Choroid plexus epithelial cell (primary cell): ENCODE results near the gene FRMD4A.
"Not testable (repeated sequence)": the region's sequence is repeated elsewhere in the genome, so short reads cannot be mapped to it uniquely, and the experiment has no call there.

Experiments used
- DNase-seq: peaks from one replicate; pipeline ENCODE4 v3.0.0-alpha.2; 2010; ENCODE audit warnings: low read depth
- H3K4me3 ChIP-seq: 2 replicates; pipeline ENCODE4 v1.5.1; 2011; ENCODE audit warnings: low read depth, mild to moderate bottlenecking, control low read depth, low read length, moderate library complexity
- TF ChIP-seq, protein P1 (sequence below): conservative IDR thresholded peaks from 2 replicates; pipeline ENCODE4 v1.5.1; 2011; ENCODE audit warnings: low read depth, mild to moderate bottlenecking, control low read depth, inconsistent platforms, low read length, moderate library complexity

The FRMD4A gene

GRCh38 chr10:13865758-13866491, 464.8 kb downstream of the FRMD4A start:
- H3K4me3 ChIP-seq = no peak overlapping the region
- peak; percentile 69 for DNase-seq
- TF ChIP-seq, protein P1, sequence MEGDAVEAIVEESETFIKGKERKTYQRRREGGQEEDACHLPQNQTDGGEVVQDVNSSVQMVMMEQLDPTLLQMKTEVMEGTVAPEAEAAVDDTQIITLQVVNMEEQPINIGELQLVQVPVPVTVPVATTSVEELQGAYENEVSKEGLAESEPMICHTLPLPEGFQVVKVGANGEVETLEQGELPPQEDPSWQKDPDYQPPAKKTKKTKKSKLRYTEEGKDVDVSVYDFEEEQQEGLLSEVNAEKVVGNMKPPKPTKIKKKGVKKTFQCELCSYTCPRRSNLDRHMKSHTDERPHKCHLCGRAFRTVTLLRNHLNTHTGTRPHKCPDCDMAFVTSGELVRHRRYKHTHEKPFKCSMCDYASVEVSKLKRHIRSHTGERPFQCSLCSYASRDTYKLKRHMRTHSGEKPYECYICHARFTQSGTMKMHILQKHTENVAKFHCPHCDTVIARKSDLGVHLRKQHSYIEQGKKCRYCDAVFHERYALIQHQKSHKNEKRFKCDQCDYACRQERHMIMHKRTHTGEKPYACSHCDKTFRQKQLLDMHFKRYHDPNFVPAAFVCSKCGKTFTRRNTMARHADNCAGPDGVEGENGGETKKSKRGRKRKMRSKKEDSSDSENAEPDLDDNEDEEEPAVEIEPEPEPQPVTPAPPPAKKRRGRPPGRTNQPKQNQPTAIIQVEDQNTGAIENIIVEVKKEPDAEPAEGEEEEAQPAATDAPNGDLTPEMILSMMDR = no peak

GRCh38 chr10:13865220-13865619, 465.5 kb downstream of the FRMD4A start:
- DNase-seq, H3K4me3 ChIP-seq: not testable (repeated sequence)

DNA sequence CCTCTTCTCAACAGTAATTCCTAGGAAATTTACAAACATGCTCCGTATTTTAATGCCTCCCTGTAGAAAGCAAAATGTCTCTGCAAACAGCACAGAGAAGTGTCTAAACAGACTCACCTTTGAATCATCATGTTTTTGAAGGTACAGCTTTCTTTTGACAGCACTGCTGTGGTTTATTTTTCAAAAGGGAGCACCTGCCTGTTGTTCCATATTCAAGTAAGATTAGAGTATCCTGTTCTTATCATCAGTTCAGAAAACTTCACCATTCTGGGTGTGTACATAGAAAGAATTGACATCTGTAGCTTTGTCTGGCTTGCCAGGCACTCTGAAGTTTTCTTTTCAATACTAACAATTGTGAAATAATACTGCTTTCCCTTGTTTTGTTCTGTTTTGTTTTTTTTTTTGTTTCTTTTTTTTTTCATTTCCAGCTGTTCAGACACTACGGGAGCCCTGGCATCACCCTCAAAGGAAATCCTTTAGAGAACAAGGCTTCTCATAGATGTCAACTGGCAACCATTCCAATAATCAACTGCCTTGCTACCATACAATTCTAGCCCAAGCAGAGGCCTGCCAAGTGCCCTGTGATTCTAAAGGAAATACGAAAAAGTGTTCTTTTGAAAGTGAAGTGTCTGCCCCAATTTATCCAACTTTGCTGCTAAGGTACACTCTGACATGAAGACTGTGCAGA, 468.0 kb downstream of the FRMD4A start:
- DNase-seq = no peak
- H3K4me3 ChIP-seq = no peak overlapping the region
- TF ChIP-seq, protein P1 = no peak

DNA sequence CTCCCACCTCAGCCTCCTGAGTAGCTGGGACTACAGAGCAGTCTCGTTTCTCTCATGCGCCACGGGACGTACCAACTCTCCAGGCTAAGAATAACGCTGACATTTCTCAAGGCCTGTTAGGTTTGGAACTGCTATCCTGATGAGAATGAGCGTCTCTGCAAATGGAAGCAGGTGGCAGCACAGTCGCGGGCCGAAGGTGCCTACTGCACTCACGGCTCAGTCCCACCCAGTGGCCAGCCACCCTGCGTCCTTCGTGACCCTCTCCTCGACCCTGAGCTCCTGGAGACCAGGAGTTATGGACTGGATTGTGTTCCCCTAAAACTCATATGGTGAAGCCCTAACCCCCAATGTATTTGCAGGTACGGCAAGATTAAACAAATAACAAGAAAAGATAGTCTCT, 469.8 kb downstream of the FRMD4A start:
- DNase-seq = no peak
- TF ChIP-seq, protein P1 = no peak
- no peak overlapping the region for H3K4me3 ChIP-seq

DNA sequence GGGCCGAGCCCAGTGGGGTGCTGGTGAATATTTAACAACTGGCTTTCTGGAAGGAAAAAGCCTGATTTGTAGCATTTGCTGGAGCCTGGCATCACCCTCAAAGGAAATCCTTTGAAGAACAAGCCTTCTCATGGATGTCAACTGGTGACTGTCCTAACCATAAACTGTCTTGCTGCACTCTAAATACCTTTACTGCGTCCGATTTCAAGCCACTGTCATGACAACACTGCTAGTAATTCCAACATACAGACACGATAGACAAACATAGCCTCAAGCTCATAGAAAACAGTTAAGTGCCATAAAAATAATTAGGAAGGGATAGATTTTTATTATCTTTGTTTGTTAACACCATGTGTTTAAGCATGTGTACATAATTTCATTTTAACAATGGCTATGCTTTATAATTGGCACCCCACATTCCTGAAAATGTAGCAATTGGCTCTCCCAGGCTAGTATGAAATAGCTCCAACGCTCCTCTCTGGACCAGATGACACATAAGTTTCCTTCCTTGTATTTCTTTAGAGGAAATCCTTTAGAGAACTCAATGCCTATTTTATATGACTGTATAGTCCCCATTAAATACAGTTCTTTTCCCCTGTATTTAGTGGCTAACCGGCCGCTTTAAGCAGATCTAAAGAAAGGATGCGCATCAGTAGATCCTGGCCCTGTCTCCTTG, 470.6 kb downstream of the FRMD4A start:
- no peak for DNase-seq
- H3K4me3 ChIP-seq = no peak overlapping the region
- TF ChIP-seq, protein P1 = no peak

GRCh38 chr10:13858709-13859108, 472.0 kb downstream of the FRMD4A start:
- no peak for DNase-seq
- TF ChIP-seq, protein P1 = no peak
- no peak overlapping the region for H3K4me3 ChIP-seq

DNA sequence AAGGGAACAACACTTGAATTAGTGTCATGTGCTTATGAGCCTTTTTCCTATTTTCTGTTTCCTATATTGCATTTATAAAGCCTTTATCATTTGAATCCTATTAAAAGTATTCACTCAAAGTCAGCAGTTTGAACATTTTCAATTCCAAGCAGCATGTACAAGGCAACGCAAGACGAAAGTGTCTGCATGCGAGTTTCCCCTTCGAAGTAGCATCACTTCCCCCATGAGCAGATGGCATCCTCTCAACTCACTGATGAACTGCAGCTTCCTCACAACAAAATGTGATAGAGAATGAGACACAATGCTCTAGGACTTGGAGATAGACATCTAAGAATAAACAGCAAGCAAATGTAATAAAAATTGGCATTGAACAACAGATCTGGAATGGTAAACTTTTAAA, 473.3 kb downstream of the FRMD4A start:
- TF ChIP-seq, protein P1 = no peak
- no peak for DNase-seq
- H3K4me3 ChIP-seq = no peak overlapping the region
